ENCODE data around the gene GPATCH4. TPM values are rescaled to one million over a fixed set of nuclear protein-coding genes. Genes with fewer than 3 reads are reported as not detected.

The GPATCH4 gene
- total and polyA plus RNA-seq, 2 of the 4 experiments (the other 2 are of a cell fraction): 32.6 to 41.8 TPM

- H2BK5ac ChIP-seq (ENCODE audit: low read depth, low read length, poor library complexity, severe bottlenecking): no peak overlapping the region
- H3K36me3 ChIP-seq (ENCODE audit: control insufficient read depth, insufficient read depth, low read length): no peaks in the 10 kb centered on the region
- DNase-seq (no peak), ATAC-seq (ENCODE audit: low read depth) (no peak)
- no peak overlapping the region for H2BK15ac ChIP-seq (ENCODE audit: low read depth, low read length)
- no peak overlapping the region for H4K5ac ChIP-seq (ENCODE audit: low read depth, low read length)
- H3K27me3 ChIP-seq (ENCODE audit: control insufficient read depth, insufficient read depth, low read length): peaks cover 83% of the 10 kb centered on the region
- no peak overlapping the region for H3K4ac ChIP-seq (ENCODE audit: low read depth, low read length)
- no CpG with 5 or more reads among the region's 2 CpGs for WGBS, 2 experiments (ENCODE audit: extremely low coverage in 2 of 2, insufficient read length in 1 of 2)
- POLR2A ChIA-PET (ENCODE audit: unreplicated experiment): no interaction called here
- no peak overlapping the region for H3K23ac ChIP-seq (ENCODE audit: low read depth, low read length)
- H3K27ac ChIP-seq (ENCODE audit: insufficient read depth, low read length): no peak overlapping the region
- intact Hi-C loops (cut with micrococcal nuclease): no loop called here
- peaks cover 7% of the 10 kb centered on the region; the same call in 1 of the 2 replicates for H4K20me1 ChIP-seq (ENCODE audit: insufficient read depth, low read length)
- dilution Hi-C loops (cut with HindIII; ENCODE audit: low sequenced_read_pairs, unreplicated experiment): no loop called here
- TF ChIP-seq MXI1 (IDR thresholded peaks at IDR 0.05; ENCODE audit: borderline replicate concordance, low read depth, low read length) (no peak), MAFK (IDR thresholded peaks at IDR 0.05; ENCODE audit: low read depth, low read length) (no peak), CHD1 (IDR thresholded peaks at IDR 0.05; ENCODE audit: low read depth, low read length) (no peak), USF2 (IDR thresholded peaks at IDR 0.05; ENCODE audit: low read depth, low read length) (no peak), POLR2A (IDR thresholded peaks at IDR 0.05; ENCODE audit: low read depth, low read length) (no peak)
- H3K9ac ChIP-seq (ENCODE audit: low read depth, low read length): no peak overlapping the region
- H3K4me3 ChIP-seq (ENCODE audit: insufficient read depth, low read depth, low read length): no peak overlapping the region
- no peak overlapping the region for H2AFZ ChIP-seq (replicated peaks; ENCODE audit: low read length, poor library complexity)
- H3K56ac ChIP-seq (ENCODE audit: extremely low read depth, insufficient read depth, low read length): no peak overlapping the region
- H3K4me1 ChIP-seq (ENCODE audit: control insufficient read depth, insufficient read depth, low read length): no peaks in the 10 kb centered on the region
- CTCF ChIA-PET: interaction anchor here (1.1 kb wide), 1 partner anchor 13 kb away, joined by 3 read pairs; no protein-coding TSS in a partner anchor
- no peak overlapping the region for H4K91ac ChIP-seq (ENCODE audit: insufficient read depth, low read depth, low read length)
- no peak overlapping the region for H3K14ac ChIP-seq (replicated peaks; ENCODE audit: low read depth, low read length)
- H3K4me2 ChIP-seq (ENCODE audit: low read depth, low read length): no peak overlapping the region
- H2AK9ac ChIP-seq (replicated peaks; ENCODE audit: low read depth, low read length, poor library complexity): no peak overlapping the region
- no peak overlapping the region for H2BK120ac ChIP-seq (ENCODE audit: low read depth, low read length)
- in situ Hi-C loops (cut with MboI; ENCODE audit: low sequenced_read_pairs): no loop called here
- H2AK5ac ChIP-seq (ENCODE audit: low read depth, low read length): no peak overlapping the region
- no peaks in the 10 kb centered on the region for H3K79me1 ChIP-seq (ENCODE audit: low read depth in 1 of 2, low read length in 2 of 2)
- H3K9me3 ChIP-seq (ENCODE audit: control insufficient read depth, insufficient read depth, low read length): 0 out of 2 replicates have a peak, but pooled peaks cover 1% of the 10 kb centered on the region
- no TSS peak for BruUV-seq (replicated peaks)
- no peak overlapping the region for H4K8ac ChIP-seq (ENCODE audit: low read depth in 2 of 2, low read length in 2 of 2)
- H2BK20ac ChIP-seq (ENCODE audit: low read depth, low read length): no peak overlapping the region
- H3K18ac ChIP-seq (ENCODE audit: low read depth, low read length): no peak overlapping the region
- no peaks in the 10 kb centered on the region for H3K9me1 ChIP-seq (ENCODE audit: insufficient read depth, low read length)
Measured at GRCh38 chr1:156648951-156649350, 47.7 kb upstream of the GPATCH4 start.

All from IMR-90 (cell line).